Thymus (tissue), 14 donors: ENCODE data around the gene MGAT4B. TPM values are rescaled to one million over a fixed set of nuclear protein-coding genes. Genes with fewer than 3 reads are reported as not detected.

Experiments
- DNase-seq, 9 donors: peaks; one replicate each; pipeline ENCODE4 v3.0.0-alpha.2; 2013; ENCODE audit warnings: low spot score in 9 of 9, low read depth in 6 of 9, missing footprints in 1 of 9
- H3K27ac ChIP-seq, 2 donors: one replicate each; pipeline ENCODE4 v1.5.1; 2013; ENCODE audit warnings: control low read depth in 1 of 2, low read depth in 1 of 2, low read length in 1 of 2, mild to moderate bottlenecking in 1 of 2, moderate library complexity in 1 of 2
- H3K27me3 ChIP-seq, 2 donors: one replicate each; pipeline ENCODE4 v1.5.1; 2013; ENCODE audit warnings: low read length in 1 of 2; ENCODE audit not compliant: control insufficient read depth in 2 of 2, insufficient read depth in 1 of 2
- H3K36me3 ChIP-seq, 2 donors: one replicate each; pipeline ENCODE4 v1.5.1; 2013; ENCODE audit warnings: low read length in 1 of 2, mild to moderate bottlenecking in 1 of 2, moderate library complexity in 1 of 2; ENCODE audit not compliant: control insufficient read depth in 2 of 2, insufficient read depth in 2 of 2
- H3K4me1 ChIP-seq, 2 donors: one replicate each; pipeline ENCODE4 v1.5.1; 2013; ENCODE audit warnings: low read length in 2 of 2; ENCODE audit not compliant: control insufficient read depth in 2 of 2, insufficient read depth in 2 of 2
- H3K4me3 ChIP-seq, 2 donors: one replicate each; pipeline ENCODE4 v1.5.1; 2013; ENCODE audit warnings: low read length in 2 of 2, control low read depth in 1 of 2, mild to moderate bottlenecking in 1 of 2
- H3K9me3 ChIP-seq, 2 donors: one replicate each; pipeline ENCODE4 v1.5.1; 2013; ENCODE audit warnings: low read length in 1 of 2, mild to moderate bottlenecking in 1 of 2; ENCODE audit not compliant: control insufficient read depth in 2 of 2, insufficient read depth in 1 of 2
- WGBS: extraction: QIAGEN DNeasy Blood & Tissue Kit; methylation state at CpG from one replicate; pipeline ENCODE4 v1.1.7; 2013; 5-methylcytosine and 5-hydroxymethylcytosine counted together
- long read RNA-seq, 10 donors: transcript quantifications; one replicate each; lab custom pipeline, GENCODE V29; 2026
- polyA plus RNA-seq: library from polyadenylated mRNA; stranded (reverse); fragments of 200-250 nt; gene quantifications from one replicate; pipeline ENCODE4 v1.2.3, GENCODE V29; 2013
- total RNA-seq: library from RNA; stranded (reverse); fragments of 120-200 nt; gene quantifications from one replicate; pipeline ENCODE4 v1.2.4, GENCODE V29; 2013
- donor health status: healthy.

The MGAT4B gene
- total RNA-seq = 23.6 TPM
- 56.7 TPM for polyA plus RNA-seq
- long read RNA-seq, donor 1 = 0 reads
- long read RNA-seq, donor 2 = 0 reads
- long read RNA-seq, donor 3, partial matches to known transcripts = 0 of 1 reads
- long read RNA-seq, donor 3, other reads (novel, unspliced or antisense) = 0 of 1 reads
- long read RNA-seq, donor 4, transcript MGAT4B-201 (15 exons, 2,446 nt) = major isoform, 5 of 5 reads
- long read RNA-seq, donor 4, partial matches to known transcripts = 0 of 5 reads
- long read RNA-seq, donor 4, other reads (novel, unspliced or antisense) = 0 of 5 reads
- long read RNA-seq, donor 5, transcript MGAT4B-201 (15 exons, 2,446 nt) = major isoform, 6 of 7 reads
- long read RNA-seq, donor 5, partial matches to known transcripts = 0 of 7 reads
- long read RNA-seq, donor 5, other reads (novel, unspliced or antisense) = 0 of 7 reads
- long read RNA-seq, donor 6, partial matches to known transcripts = 45 of 83 reads
- long read RNA-seq, donor 6, other reads (novel, unspliced or antisense) = 35 of 83 reads
- long read RNA-seq, donor 7, partial matches to known transcripts = 0 of 3 reads
- long read RNA-seq, donor 7, other reads (novel, unspliced or antisense) = 0 of 3 reads
- long read RNA-seq, donor 8, partial matches to known transcripts = 0 of 4 reads
- long read RNA-seq, donor 8, other reads (novel, unspliced or antisense) = 0 of 4 reads
- long read RNA-seq, donor 9, partial matches to known transcripts = 0 of 4 reads
- long read RNA-seq, donor 9, other reads (novel, unspliced or antisense) = 0 of 4 reads
- long read RNA-seq, donor 10, transcript MGAT4B-201 (15 exons, 2,446 nt) = major isoform, 8 of 350 reads
- long read RNA-seq, donor 10, partial matches to known transcripts = 295 of 350 reads
- long read RNA-seq, donor 10, other reads (novel, unspliced or antisense) = 45 of 350 reads

DNA sequence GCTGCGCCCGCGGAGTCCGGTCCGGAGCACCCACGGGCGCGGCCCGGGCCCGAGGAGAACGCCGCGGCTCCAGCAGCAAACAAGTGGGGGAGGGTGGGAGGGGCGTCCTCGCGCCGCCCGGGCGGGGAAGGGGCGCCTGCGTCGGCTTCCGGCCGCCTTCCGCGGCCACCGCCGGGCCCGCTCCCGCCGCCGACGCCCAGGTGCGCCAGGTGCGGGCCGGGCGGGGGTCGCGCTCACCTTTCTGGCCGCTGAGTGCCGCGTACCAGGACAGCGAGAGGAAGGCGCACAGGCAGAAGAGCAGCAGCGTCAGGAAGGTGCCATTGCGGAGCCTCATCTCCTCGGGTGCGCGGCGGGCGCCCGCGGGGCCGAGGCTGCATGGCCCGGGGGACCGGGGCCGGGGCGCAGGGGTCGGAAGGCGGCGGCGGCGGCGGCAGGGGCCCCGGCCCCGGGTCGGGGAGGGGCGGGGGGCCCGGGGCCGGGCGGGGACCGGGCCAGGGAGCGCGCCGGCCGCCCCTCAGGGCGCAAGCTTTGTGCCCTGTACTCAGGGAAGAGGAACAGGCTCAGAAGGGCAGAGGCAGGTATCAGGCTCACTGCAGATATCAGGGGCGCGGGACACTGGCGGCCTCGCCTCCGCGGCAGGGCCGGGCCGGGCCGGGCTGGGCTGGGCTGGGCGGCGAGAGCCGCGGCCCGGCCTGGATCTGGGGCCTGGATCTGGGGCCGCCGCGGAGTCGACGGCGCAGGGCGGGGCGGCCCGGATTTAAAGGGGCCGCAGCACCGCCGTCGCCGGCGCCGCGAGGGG lies at the start of gene MGAT4B:
TSS of gene MGAT4B (minus strand) at position 617 of the 799 bp plus-strand sequence. CDS start at position 334, 283 bp downstream.
- WGBS = 1% methylated on average over 108 of the region's 108 CpGs
- H3K9me3 ChIP-seq = peaks cover 0 to 5% of the 10 kb centered on the region in 2 donors
- H3K27ac ChIP-seq = peak within 1 kb of the TSS; percentile 17 to 90
- peak in 2 of 9 donors; percentile 58 to 74 for DNase-seq
- peak within 1 kb of the TSS; percentile 57 to 99 for H3K4me3 ChIP-seq
- H3K36me3 ChIP-seq = peaks cover 0 to 4% of the 10 kb centered on the region in 2 donors
- peaks cover 16 to 42% of the 10 kb centered on the region in 2 donors for H3K4me1 ChIP-seq
- peaks cover 0 to 10% of the 10 kb centered on the region in 2 donors for H3K27me3 ChIP-seq

DNA sequence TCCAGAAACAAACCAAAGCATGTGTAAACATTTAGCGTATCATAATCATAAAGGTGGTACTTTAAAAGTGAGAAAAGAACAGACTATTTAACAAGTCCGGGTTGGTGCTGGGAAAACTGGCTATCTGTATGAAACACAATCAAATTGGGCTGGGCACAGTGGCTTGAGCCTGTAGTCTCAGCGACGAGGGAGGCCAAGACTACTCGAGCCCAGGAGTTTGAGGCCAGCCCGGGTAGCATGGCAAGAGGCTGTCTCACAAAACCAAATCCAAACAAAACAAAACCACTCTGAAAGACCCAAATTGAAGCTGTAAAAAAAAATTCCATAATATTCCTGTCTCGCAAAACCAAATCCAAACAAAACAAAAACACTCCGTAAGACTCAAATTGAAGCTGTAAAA lies 47.7 kb upstream of the MGAT4B start:
- DNase-seq = no peak
- peaks cover 0 to 5% of the 10 kb centered on the region in 2 donors for H3K27me3 ChIP-seq
- peaks cover 3 to 5% of the 10 kb centered on the region in 2 donors for H3K4me1 ChIP-seq
- H3K4me3 ChIP-seq = no peak overlapping the region
- H3K27ac ChIP-seq = no peak overlapping the region
- WGBS = 97% methylated on average over 8 of the region's 8 CpGs
- H3K36me3 ChIP-seq = peaks cover 16% of the 10 kb centered on the region in 2 donors
- no peaks in the 10 kb centered on the region for H3K9me3 ChIP-seq

DNA sequence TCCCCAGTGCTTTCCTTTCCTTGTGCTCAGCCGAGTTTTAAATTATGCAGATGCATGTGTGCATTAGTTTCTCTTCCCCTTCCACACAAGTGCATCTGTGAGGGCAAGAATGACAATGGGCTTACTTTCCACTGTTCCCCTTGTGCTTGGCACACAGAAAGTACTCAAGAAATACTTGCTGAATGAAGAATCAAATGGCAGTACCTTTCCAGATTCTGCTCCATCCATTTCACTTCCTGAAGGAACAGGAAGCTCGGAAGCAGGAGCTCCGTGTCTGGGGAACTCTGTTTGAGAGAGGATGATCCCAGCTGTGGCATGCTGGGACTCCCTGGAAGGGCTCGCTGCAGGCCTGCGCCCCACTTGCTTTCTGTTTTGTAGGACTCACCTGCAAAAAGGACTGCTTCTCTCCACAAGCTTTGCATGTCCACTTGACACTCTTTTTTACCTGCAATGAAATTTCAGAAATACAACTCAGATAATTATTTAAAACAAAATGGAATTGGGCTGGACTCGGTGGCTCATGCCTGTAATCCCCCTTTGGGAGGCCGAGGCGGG lies 46.4 kb upstream of the MGAT4B start:
- Histone ChIP-seq H3K36me3 (peaks cover 16% of the 10 kb centered on the region in 2 donors), H3K4me3 (no peak overlapping the region), H3K4me1 (peaks cover 0 to 3% of the 10 kb centered on the region in 2 donors), H3K9me3 (no peaks in the 10 kb centered on the region), H3K27ac (no peak overlapping the region), H3K27me3 (no peaks in the 10 kb centered on the region)
- peak in 1 of 9 donors; percentile 14 for DNase-seq
- 95% methylated on average over 8 of the region's 8 CpGs for WGBS

DNA sequence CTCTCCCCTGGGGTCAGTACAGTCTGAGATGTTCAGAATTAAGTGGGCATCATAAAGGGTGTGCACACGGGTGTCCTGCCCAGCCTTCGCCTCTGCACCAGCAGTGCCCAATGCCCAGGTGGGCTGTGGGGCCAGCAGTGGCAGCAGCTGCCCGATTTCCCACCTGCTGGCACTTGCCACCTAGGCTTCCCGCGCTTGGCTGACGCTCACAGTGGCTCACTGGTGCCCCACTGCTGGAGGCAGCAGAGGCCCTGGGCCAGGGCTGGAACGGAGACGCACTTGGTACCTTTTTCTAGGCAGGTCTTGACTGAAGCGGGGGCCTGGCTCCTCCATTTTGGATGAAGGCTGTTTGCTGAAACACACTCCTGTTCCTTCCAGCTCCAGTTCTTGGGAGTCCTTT lies 35.0 kb upstream of the MGAT4B start:
- H3K27ac ChIP-seq = no peak overlapping the region
- H3K4me1 ChIP-seq = peaks cover 0 to 3% of the 10 kb centered on the region in 2 donors
- DNase-seq = no peak
- 96% methylated on average over 9 of the region's 9 CpGs for WGBS
- no peaks in the 10 kb centered on the region for H3K27me3 ChIP-seq
- no peak overlapping the region for H3K4me3 ChIP-seq
- peaks cover 29 to 30% of the 10 kb centered on the region in 2 donors for H3K36me3 ChIP-seq
- no peaks in the 10 kb centered on the region for H3K9me3 ChIP-seq

DNA sequence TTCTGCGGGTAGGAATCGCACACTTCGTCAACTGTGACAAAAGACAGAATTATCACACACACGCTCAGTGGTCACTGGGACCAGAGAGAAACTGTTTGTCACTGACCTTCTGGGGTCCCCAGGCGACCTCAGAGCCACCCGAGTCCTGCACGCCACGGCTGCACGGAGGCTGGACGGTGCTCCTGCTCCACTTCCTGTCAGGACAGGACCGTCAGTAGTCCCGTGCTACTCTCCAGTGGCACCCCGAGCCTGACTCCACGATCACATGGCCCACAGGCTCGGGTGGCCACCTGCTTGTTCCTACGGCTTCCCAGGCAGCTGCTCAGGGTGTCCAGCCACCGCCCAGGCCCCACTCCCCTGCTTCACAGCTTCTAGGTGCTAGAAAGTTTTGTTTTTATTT lies 34.1 kb upstream of the MGAT4B start:
- WGBS = 97% methylated on average over 17 of the region's 17 CpGs
- H3K36me3 ChIP-seq = peaks cover 35% of the 10 kb centered on the region in 2 donors
- DNase-seq = no peak

DNA sequence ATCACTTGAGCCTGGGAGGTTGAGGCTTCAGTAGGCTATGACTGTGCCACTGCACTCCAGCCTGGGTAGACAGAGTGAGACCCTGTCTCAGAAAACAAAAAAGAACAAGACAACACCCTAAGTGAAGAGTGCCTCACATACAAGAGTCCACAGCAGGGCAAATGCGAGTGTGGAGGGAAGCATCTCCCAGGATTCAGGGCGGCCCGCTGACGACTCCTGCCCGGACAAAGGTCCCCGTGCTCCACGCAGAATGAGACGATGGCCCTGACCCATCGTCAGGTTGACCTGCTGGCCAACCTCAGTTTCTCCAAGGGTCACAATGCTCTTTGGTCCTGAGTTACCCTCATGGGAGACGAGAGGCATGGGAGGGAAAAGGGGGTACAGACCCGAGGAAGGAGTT lies 33.7 kb upstream of the MGAT4B start:
- H3K9me3 ChIP-seq = no peaks in the 10 kb centered on the region
- WGBS = 98% methylated on average over 11 of the region's 11 CpGs
- no peak for DNase-seq
- no peak overlapping the region for H3K27ac ChIP-seq
- H3K27me3 ChIP-seq = no peaks in the 10 kb centered on the region
- no peak overlapping the region for H3K4me3 ChIP-seq
- peaks cover 35% of the 10 kb centered on the region in 2 donors for H3K36me3 ChIP-seq
- H3K4me1 ChIP-seq = peaks cover 0 to 5% of the 10 kb centered on the region in 2 donors

More for the DNA sequence above, 34.1 kb upstream of the MGAT4B start:
- Histone ChIP-seq H3K9me3 (no peaks in the 10 kb centered on the region), H3K4me1 (peaks cover 0 to 5% of the 10 kb centered on the region in 2 donors), H3K27ac (peak overlapping the region in 1 of 2 donors; percentile 27), H3K4me3 (no peak overlapping the region), H3K27me3 (no peaks in the 10 kb centered on the region)

DNA sequence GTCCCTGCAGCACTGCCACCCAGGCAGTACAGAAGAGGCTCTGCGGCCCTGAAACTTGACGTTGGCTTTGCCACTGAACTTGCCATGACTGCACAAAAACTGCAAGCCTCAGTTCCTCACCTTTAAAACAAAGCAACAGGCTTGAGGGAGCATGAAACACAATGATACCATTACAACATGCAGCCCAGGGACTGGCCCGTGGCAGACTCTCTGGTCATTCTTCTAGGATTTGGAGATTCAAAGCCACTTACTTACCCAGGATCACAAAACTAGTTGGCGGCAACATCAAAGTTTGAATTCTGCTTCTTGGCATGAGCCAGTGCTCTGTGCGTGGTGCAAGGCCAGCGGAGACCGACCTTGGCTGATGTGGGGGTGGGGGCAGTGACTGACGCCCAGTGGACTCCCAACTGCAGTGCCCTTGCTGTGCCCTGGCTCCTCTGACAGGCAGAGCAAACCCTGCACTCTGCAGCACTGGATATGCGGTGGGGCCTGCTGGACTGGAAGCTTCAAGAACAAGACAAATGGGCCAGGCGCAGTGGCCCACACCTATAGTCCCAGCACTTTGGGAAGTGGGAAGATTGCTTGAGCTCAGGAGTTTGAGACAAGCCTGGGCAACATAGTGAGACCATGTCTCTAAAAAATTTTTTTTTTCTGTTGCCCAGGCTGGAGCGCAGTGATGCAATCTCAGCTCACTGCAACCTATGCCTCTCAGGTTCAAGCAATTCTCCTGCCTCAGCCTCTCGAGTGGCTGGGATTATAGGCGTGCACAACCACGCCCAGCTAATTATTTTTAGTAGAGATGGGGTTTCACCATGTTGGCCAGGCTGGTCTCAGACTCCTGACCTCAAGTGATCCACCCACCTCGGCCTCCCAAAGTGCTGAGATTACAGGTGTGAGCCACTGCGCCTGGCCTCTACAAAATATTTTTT lies 32.9 kb upstream of the MGAT4B start:
- Histone ChIP-seq H3K9me3 (no peaks in the 10 kb centered on the region), H3K4me1 (peaks cover 0 to 5% of the 10 kb centered on the region in 2 donors), H3K27ac (no peak overlapping the region), H3K4me3 (no peak overlapping the region), H3K27me3 (no peaks in the 10 kb centered on the region), H3K36me3 (peaks cover 35% of the 10 kb centered on the region in 2 donors)
- WGBS = 93% methylated on average over 16 of the region's 16 CpGs
- DNase-seq = no peak
